ENCODE data around the gene KPNA6. TPM values are rescaled to one million over a fixed set of nuclear protein-coding genes. Genes with fewer than 3 reads are reported as not detected.

The KPNA6 gene
- total RNA-seq, 1 experiment from 2014 or later: 86.9 TPM

DNA sequence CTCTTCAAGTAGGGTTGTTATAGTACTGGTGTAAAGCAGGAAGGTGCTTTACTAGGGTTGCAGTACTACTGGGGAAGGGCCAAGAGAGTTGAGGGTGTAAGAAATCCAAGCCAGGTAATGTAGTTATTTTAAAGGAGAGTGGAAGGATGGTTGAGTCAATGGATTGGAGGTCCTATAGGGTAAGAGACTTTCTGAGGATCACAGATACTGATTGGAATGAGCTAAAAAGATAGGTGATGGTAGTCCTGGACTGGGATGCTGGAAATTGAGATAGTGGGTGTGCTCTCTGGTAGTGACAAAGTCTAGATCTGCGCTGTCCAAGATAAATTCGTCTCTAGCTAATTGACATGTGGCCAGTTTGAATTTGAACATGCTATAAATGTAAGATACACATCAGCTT, 78.6 kb downstream of the KPNA6 start:
- no peak for DNase-seq (ENCODE audit: unreplicated experiment)
- Mint-ChIP-seq H3K27ac (ENCODE audit: low read depth, unreplicated experiment) (peak overlapping the region; percentile 49), H3K4me1 (ENCODE audit: insufficient read depth, unreplicated experiment) (peaks cover 25% of the 10 kb centered on the region), H3K27me3 (ENCODE audit: insufficient read depth, unreplicated experiment) (no peaks in the 10 kb centered on the region), H3K4me3 (ENCODE audit: unreplicated experiment) (no peak overlapping the region), H3K36me3 (ENCODE audit: insufficient read depth, unreplicated experiment) (peaks cover 92% of the 10 kb centered on the region), H3K9me3 (ENCODE audit: unreplicated experiment) (no peaks in the 10 kb centered on the region)
- CTCF ChIA-PET: no interaction called here
- TF ChIP-seq, protein P1, sequence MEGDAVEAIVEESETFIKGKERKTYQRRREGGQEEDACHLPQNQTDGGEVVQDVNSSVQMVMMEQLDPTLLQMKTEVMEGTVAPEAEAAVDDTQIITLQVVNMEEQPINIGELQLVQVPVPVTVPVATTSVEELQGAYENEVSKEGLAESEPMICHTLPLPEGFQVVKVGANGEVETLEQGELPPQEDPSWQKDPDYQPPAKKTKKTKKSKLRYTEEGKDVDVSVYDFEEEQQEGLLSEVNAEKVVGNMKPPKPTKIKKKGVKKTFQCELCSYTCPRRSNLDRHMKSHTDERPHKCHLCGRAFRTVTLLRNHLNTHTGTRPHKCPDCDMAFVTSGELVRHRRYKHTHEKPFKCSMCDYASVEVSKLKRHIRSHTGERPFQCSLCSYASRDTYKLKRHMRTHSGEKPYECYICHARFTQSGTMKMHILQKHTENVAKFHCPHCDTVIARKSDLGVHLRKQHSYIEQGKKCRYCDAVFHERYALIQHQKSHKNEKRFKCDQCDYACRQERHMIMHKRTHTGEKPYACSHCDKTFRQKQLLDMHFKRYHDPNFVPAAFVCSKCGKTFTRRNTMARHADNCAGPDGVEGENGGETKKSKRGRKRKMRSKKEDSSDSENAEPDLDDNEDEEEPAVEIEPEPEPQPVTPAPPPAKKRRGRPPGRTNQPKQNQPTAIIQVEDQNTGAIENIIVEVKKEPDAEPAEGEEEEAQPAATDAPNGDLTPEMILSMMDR (IDR thresholded peaks at IDR 0.05; ENCODE audit: unreplicated experiment): no peak
- no TSS peak for BruUV-seq (replicated peaks)
- POLR2A ChIA-PET: interaction anchor here (0.8 kb wide), 1 partner anchor 19 kb away, joined by 3 read pairs; the partner anchor contains the start of gene IQCC
- intact Hi-C loops (cut with micrococcal nuclease): no loop called here

- BruUV-seq (replicated peaks): no TSS peak
- ChIA-PET POLR2A (interaction anchor here (0.6 kb wide), 1 partner anchor 10 kb away, joined by 4 read pairs; no protein-coding TSS in a partner anchor), CTCF (no interaction called here)
- Mint-ChIP-seq H3K27me3 (ENCODE audit: insufficient read depth, unreplicated experiment) (no peaks in the 10 kb centered on the region), H3K27ac (ENCODE audit: low read depth, unreplicated experiment) (no peak overlapping the region), H3K9me3 (ENCODE audit: unreplicated experiment) (no peaks in the 10 kb centered on the region), H3K4me1 (ENCODE audit: insufficient read depth, unreplicated experiment) (peaks cover 24% of the 10 kb centered on the region), H3K4me3 (ENCODE audit: unreplicated experiment) (no peak overlapping the region), H3K36me3 (ENCODE audit: insufficient read depth, unreplicated experiment) (peaks cover 92% of the 10 kb centered on the region)
- TF ChIP-seq, protein P1 (IDR thresholded peaks at IDR 0.05; ENCODE audit: unreplicated experiment): no peak
- intact Hi-C loops (cut with micrococcal nuclease): no loop called here
- no peak for DNase-seq (ENCODE audit: unreplicated experiment)
These were observed 80.0 kb downstream of the KPNA6 start for GRCh38 chr1:32187850-32188249.

DNA sequence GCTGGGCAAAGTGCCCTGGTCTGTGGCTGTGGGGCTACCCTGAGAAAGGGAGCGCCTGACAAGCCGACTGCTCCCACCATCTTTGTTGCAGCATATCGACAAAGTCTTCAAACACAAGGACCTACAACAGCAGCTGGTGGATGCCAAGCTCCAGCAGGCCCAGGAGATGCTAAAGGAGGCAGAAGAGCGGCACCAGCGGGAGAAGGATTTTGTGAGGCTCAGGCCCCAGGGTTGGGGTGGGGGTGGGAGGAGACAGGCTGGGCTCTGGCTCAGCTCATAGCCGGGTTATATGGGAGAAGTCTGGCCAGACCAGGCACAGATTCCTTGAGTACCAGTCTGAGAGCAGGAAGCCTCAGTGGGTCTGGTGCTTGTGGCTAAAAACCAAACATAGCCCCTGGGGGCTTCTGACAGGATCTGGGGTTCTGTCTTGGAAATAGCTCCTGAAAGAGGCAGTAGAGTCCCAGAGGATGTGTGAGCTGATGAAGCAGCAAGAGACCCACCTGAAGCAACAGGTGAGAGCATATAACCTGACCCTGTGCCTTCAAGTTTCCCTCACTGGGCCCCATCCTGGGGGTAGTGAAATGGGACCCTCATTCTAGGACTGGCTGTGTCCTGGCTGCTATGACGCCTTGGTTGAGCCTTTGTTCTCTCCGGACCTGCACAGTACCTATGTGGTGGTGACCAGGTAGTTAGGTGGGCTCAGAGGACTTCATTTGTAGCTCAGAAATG, 84.5 kb downstream of the KPNA6 start:
- intact Hi-C loops (cut with micrococcal nuclease): no loop called here
- no peaks in the 10 kb centered on the region for H3K4me1 Mint-ChIP-seq (ENCODE audit: insufficient read depth, unreplicated experiment)
- ChIA-PET CTCF (interaction anchor here (0.5 to 0.7 kb wide), 3 partner anchors 23 to 207 kb away, joined by 3 to 6 read pairs (median 4); no protein-coding TSS in a partner anchor), POLR2A (interaction anchor here (1.2 to 1.6 kb wide), 2 partner anchors 12 to 126 kb away, joined by 3 to 5 read pairs; no protein-coding TSS in a partner anchor)
- DNase-seq (ENCODE audit: unreplicated experiment): no peak
- TF ChIP-seq, protein P1 (IDR thresholded peaks at IDR 0.05; ENCODE audit: unreplicated experiment): no peak
- H3K4me3 Mint-ChIP-seq (ENCODE audit: unreplicated experiment): no peak overlapping the region
- no TSS peak for BruUV-seq (replicated peaks)
- H3K9me3 Mint-ChIP-seq (ENCODE audit: unreplicated experiment): no peaks in the 10 kb centered on the region
- no peak overlapping the region for H3K27ac Mint-ChIP-seq (ENCODE audit: low read depth, unreplicated experiment)
- H3K36me3 Mint-ChIP-seq (ENCODE audit: insufficient read depth, unreplicated experiment): peaks cover 99% of the 10 kb centered on the region
- no peaks in the 10 kb centered on the region for H3K27me3 Mint-ChIP-seq (ENCODE audit: insufficient read depth, unreplicated experiment)

GRCh38 chr1:32194984-32195383, 87.1 kb downstream of the KPNA6 start:
- Mint-ChIP-seq H3K27ac (ENCODE audit: low read depth, unreplicated experiment) (no peak overlapping the region), H3K27me3 (ENCODE audit: insufficient read depth, unreplicated experiment) (no peaks in the 10 kb centered on the region), H3K4me1 (ENCODE audit: insufficient read depth, unreplicated experiment) (peaks cover 2% of the 10 kb centered on the region), H3K36me3 (ENCODE audit: insufficient read depth, unreplicated experiment) (peaks cover 76% of the 10 kb centered on the region), H3K9me3 (ENCODE audit: unreplicated experiment) (no peaks in the 10 kb centered on the region), H3K4me3 (ENCODE audit: unreplicated experiment) (no peak overlapping the region)
- ChIA-PET CTCF (interaction anchor here (0.9 kb wide), 1 partner anchor 53 kb away, joined by 4 read pairs; no protein-coding TSS in a partner anchor), POLR2A (interaction anchor here (1.2 kb wide), 1 partner anchor 15 kb away, joined by 4 read pairs; no protein-coding TSS in a partner anchor)
- intact Hi-C loops (cut with micrococcal nuclease): no loop called here
- no TSS peak for BruUV-seq (replicated peaks)
- no peak for DNase-seq (ENCODE audit: unreplicated experiment)
- TF ChIP-seq, protein P1 (IDR thresholded peaks at IDR 0.05; ENCODE audit: unreplicated experiment): no peak
